HG03066 (cell line): ENCODE data around the gene MEP1A.

ENCODE experiments used
- ATAC-seq: cut with Tn5 transposase; IDR thresholded peaks from one replicate; pipeline ENCODE4 v1.9.1; 2021; ENCODE audit warnings: low read depth; ENCODE audit not compliant: unreplicated experiment

MEP1A gene

GRCh38 chr6:46888578-46888977 is 95.4 kb downstream of the MEP1A start:
- ATAC-seq: no peak
